HG03045 (cell line): ENCODE results near the gene ACP6.

Source experiments
- ATAC-seq: cut with Tn5 transposase; IDR thresholded peaks from one replicate; pipeline ENCODE4 v1.9.1; 2021; ENCODE audit warnings: mild to moderate bottlenecking, moderate library complexity; ENCODE audit not compliant: unreplicated experiment

The ACP6 gene

DNA sequence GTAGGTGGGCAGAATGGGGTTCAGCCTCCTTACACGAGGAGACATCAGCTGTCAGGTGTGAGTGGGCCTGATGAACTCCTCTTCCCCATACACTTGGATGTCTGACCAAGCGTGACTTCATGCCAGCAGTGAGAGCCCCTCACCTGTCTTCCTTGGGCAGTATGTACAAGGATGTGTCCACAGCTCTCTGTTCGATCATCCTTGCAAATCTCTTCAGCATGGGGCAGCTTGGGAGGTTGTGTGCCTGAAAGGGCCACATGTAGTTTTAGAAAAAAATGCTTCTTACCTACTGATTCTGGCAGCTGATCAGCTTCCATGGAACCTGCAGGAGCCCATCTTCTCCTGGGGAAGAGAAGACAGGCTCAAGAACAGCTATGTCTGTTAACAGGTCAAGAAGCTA is 18.0 kb downstream of the ACP6 start:
- no peak for ATAC-seq

DNA sequence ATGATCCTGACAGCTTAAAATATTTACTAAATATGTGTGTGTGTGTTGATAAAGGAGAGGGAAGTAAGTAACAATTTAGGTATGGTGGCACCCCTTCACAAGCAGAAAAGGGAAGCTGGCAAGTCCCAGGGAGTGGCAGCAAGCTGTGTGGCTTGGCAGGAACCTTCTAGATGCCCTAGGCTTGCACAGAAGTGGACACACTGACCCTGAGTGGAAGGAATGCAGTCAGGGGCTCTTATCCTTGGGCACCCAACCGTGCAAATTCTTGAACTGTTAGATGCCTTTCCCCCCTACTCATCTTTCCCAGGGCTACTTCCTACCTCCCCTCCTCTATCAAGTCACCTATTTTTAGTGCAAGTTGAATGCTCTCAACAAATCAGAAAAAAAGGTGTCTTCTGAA is 18.9 kb downstream of the ACP6 start:
- ATAC-seq: no peak

DNA sequence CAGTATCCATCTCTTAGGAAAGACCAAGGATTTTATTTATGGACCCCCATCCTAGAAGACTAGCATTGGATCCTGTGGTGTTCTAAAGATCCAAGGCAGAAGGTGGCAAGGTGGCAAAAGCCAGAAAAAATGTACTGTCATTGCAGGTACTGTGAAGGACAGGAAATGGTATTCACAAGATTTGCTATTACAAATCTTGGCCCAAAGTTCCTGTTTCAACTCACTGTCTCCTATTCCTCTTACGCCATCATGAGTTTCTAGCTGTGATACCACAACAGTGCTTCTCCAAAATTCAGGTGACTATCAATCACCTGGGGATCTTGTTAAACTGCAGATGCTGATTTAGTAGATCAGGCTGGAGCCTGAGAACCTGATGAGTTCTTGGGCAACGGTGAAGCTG is 21.4 kb downstream of the ACP6 start:
- ATAC-seq: no peak

DNA sequence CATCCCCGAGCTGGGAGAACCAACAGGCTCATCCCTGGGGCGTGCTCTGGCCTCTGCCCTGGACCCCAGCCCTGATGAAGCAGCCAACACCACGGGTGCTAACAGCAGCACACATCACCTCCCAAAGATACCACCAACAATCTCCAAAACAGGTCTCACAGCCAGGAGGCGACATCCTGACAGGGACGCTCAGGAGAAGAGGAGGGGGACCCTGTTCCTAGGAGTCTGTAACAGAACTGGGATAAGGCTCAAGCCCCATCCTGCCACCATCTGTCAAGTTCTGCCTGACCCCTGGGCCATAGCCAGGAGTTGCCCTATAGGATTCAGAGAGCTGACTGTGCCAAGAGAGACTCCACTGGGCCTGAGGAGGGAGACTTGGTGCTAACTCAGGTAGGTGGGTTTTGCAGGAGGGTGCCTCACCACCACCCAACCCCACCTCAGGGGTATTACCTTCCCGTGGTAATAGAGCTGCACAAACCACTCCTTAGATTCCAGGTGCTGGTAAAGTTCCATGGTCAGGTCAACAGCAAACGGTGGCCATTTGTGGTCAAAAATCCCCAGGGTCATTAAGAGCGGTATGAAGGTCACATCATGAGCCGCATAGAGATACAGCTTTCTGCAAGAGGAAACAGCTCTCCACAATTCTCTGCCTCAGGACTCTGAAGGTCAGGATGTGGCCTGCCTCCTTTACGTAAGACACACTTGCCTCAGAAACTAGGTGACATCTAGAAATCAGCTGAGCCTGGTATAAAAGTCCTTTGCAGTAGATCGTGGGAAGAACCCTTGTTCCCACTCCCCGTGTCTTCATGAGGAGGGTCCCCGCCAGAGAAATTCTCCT is 22.3 kb downstream of the ACP6 start:
- ATAC-seq: no peak

DNA sequence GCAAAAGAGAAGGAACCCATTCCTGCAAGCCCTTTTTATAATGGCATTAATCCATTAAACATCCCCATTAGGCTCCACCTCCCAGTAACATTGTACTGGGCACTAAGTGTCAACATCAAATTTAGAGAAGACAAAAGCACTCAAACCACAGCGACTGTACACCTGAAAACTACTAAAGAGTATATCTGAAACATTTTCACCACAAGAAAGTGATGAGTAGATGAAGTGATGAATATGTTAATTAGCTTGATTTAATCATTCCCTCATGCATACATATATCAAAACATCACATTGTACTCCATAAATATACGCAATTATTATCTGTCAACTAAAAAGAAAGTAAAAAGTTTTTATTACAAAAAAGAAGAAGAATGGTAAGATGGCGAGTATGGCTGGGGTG is 26.4 kb downstream of the ACP6 start:
- ATAC-seq: no peak

DNA sequence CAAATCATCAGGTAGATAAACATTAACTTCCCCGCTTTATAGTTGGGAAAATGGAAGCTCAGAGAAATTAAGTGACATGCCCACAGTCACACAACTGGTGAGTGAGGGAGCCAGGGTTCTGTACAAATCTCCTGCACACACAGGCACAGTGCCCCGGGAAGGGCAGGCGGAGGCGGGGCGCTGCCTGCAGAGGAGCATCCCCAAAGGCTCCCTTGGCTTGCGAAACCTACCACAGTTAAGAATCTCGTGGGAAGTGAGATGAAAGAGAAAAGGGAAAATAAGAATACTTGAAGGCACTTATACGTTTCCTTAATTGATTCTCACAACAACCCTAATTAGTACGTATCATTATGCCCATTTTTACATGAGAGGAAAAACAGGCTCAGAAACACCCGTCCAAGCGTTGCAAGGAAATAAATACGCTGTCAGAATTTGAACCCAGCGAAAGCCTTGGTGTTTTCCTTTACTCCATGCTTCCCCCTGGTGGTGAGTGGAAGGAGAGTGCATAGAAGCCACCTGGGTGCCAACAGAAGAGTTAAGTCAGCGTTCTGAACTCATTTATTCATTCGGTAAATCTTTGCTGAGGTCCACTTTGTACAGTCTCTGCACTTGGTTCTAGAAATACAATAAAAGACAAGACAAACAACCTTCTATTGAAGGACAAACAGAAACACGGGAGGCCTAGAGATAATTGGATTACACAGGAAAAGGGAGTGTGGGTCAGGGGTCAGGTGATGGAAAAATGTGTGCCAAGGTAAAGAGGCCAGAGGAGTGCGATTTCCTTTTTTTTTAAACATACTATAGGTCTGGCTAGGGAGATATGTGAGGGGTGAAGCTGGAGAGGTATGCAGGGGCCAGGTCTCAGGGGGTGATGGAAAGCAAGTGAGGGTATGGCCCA is 28.4 kb downstream of the ACP6 start:
- ATAC-seq: no peak

DNA sequence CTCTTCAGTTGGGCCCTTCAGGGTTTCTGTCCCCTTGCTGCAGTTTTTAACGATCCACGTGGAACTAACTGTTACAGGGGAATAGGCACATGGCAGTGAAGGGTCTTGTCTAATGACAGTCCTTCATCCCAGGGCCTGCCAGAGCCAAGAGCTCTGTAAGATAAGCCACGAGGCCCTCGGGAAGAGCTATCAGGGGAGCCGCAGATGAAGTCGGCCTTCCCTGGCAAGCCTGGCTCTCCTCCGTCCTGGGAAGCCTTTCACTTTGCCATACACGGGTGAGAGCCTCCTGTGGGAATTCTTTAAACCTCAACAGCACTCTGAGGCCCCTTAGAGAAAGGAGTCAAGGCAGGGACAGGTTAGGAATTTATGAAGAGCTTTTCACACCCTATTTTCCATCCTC is 29.0 kb downstream of the ACP6 start:
- ATAC-seq: no peak

DNA sequence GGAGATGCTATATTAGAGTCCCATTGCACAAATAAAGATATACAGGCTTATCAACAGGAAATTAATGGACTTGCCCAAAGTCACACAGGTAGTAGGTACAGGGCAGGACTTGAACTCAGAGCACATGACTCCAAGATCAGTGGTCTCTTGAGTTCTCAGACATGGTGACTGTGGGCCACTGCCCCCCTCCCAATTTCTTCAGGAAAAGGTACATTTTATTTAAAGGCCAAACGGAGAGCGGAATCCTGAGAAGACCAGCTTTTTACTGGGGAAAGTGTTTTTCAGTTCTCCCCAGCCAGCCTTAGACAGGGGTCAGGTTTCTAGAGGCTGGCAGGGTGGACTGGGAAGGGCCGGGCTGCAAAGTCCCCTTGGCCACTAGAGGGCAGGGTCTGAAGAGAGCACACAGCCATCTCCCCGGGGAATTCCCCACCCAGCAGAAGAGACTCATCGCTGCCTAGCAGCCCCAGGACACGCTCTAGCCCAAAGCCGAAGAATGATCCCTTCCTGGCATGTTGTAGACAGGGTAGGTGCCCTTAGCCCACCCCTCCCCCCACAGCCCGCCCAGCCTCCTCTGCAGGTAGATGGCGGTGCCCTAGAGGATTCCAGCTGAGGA is 29.7 kb downstream of the ACP6 start:
- peak; percentile 89 for ATAC-seq

DNA sequence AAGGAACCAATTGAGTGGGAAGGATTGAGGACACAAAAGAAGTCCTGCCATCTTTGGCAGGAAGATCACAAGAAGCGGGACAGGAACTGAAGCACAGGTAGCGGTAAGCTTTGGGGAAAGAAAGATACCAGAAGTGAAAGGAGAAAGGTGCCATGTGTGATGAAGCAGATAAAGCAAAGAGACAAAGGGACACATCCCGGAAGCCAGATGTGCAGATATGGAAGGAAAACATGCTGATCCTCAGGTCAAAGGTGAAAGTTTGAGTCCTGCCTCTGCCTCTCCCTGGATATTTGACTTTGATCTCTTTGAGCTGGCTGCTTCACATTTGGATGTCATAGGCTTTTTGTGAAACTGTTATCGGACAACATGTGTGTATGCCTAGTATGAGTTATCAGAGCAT is 34.0 kb downstream of the ACP6 start:
- ATAC-seq: no peak

DNA sequence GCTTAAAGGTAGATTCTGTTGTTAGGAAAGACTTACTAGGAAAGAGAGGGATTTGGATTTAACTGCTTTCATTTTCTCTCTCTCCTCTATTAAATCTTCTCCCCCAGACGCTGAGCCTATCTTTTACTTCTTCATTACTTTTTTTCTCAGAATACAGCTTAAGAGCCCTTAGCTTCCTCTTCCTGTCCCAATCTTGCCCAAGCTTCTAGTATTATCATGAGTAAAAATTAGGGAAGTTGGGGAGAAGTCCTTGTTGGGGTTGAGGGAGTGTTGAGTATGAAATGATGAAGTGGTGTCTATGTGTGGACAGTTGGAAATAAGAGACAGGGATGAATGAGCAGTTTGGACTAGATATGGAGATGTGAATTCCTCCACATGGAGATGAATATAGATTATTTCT is 35.0 kb downstream of the ACP6 start:
- ATAC-seq: no peak

DNA sequence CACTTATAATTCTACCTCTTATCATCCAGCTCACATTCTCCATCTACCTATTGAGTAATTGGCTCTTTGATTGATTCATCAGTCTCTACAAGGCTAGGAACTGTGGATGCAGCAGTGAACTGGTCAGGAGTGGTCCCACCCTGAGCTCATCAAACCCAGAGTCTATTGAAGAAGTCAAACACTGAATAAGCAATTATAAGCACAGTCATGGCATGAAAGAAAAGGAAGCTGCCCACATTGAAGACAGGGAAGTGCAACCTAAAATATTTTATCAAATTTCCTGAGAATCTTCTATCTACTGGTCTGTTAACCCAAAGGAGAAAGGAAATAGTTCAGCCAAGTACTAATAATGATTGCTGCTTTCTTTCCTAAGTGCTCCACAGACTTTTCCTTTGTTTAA is 35.7 kb downstream of the ACP6 start:
- no peak for ATAC-seq

DNA sequence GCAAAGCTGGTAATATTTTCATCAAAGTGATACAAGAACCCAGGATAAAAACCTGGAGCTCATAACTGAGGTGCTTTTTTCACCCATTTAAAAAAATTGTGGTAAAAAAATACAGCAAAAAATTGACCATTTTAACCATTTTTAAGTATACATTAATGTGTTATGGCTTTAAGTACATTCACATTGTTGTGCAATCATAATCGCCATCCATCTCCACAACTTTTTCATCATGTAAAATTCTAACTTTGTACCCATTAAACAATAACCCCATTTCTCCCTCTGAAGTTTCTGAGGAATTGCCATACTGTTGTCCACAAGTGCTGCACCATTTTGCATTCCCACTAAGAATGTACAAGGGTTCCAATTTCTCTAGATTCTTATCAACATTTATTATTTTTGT is 36.6 kb downstream of the ACP6 start:
- ATAC-seq: no peak

DNA sequence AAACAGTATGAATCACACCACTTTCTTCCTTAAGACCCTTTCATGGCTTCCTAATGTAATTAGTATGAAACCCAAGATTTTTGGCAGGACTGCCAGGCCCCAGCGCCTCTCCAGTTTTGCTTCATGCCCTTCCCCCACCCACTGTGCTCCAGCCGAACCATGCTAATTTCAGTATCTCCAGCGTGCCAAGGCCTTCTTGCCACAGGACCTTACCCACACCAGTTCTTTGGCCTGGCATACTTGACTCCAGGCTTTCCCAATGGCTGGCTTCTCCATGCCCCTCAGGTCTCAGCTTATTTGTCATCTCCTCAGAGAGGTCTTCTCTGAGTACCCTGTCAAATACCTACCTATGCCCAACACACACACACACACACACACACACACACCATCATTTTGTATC is 38.5 kb downstream of the ACP6 start:
- ATAC-seq: no peak

DNA sequence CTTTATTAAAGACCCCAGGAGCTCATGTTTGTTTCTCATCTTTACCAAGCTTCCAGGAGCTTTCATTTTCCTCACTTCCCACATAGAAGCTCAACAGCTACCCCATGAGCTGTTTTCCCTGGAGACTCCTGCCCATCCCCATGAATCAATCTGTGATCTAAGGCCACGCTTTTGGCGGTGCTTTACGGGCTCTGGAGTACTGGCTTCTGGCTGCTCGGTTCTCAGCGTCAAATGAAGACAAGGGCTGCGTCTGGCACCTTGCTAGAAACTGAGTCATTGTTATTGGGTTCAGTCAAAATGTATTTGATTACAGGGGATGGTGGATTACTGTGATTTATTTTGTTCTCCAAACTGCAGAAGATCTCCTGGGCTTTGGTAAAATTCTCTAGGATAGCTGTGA is 39.9 kb downstream of the ACP6 start:
- ATAC-seq: no peak

DNA sequence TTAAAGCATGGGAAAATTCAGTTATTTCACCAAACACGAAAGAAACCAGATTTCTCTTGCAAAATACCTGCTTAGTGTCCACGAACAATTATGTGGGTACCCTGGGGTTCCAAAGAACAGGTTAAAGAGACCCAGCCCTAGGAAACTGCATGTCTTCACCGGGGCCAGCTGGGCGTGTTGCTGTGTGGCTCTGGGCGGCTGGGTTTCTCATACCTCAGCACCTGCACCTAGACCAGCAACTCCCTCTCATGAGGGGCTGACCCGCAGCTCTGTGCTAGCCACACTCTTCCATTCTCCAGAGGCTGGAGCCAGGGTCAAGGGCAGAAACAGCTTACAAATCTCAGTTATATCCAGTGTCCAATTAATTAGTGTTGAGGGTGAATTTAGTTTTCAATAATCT is 40.3 kb downstream of the ACP6 start:
- no peak for ATAC-seq

DNA sequence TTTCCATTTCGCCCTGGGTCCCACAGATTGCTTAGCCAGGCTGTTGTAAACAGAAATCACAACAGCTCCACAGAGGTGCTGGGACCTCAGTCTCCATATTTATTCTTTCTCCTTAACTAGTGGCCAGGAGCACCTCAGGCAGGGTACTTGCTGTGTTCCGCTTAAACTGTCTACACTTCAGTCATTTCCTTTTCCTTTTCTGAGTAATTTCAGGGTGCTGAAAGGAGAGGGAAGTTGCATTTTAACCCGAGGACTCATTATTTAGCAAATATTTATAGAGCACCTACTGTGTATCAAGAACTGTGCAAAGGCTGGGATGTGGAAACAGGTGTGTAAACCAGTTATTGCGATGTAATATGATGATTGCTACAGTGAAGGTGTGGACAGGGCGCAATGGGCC is 41.9 kb downstream of the ACP6 start:
- no peak for ATAC-seq

DNA sequence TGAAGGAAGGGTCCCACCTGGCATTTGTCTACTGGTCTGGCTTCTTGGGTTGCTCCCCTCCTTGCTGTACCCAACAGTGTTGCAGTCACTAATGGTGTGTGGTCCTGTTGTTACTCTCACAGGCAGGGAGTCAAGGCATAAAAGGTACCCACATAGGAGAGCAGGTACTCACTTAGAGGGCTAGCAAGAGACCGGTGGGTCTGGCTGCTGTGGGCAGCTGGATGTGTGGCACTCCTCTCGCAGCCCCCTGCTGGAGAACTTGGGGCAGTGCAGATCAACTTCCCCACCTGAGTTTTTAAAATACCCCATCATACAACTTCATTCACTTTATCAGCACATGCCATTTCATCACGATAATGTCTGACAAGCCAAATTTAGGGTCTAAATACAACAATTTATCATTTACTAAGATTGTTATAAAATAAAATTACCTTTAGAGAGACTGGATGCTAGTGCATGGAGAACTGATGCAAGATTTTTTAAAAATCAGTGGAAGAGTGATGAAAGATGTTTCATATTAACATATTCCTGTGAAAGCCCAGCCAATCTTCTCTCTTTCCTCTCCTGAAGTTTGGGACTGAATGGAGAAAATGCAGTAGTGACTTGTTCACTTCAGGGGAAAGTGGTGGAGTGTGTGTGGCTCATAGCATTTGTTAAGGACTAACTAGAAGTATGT is 42.8 kb downstream of the ACP6 start:
- no peak for ATAC-seq

DNA sequence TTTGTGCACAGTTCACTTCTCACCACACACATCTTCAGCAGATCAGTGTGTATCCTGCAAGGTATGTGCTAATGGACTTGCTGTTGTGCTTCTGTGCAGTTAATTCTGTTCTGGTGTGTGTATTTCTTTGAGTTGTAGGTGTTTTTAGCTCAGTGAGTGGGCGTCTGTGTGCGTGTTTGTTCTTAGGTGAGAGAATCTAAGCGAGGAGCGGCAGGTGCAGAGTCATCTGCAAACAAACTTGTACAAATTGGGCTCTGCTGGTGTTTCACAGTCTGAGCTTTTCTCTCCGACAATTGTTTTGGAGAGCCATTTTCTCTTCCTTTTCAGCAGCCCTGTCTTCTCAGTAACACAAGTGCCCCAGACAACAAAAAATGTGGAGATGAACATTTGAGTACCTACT is 43.6 kb downstream of the ACP6 start:
- no peak for ATAC-seq

DNA sequence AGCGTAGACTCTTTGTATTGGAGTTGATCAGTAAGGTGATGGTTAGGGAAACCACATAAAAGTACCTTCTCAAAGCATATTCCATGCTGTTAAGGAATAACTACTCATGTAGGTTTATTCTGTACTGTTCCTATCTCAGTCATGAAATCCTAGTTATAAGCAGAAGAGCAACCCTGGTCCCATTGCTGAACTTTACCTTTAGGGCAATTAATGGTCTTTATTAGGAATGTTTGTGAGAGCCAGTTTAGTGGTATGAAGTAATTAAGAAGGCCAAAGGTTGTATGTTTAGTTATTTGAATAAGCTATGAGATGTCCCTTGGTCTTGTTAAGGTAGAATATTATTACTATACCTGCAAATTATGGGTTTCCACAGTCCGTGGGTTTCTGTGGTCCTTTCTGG is 44.0 kb downstream of the ACP6 start:
- ATAC-seq: no peak

DNA sequence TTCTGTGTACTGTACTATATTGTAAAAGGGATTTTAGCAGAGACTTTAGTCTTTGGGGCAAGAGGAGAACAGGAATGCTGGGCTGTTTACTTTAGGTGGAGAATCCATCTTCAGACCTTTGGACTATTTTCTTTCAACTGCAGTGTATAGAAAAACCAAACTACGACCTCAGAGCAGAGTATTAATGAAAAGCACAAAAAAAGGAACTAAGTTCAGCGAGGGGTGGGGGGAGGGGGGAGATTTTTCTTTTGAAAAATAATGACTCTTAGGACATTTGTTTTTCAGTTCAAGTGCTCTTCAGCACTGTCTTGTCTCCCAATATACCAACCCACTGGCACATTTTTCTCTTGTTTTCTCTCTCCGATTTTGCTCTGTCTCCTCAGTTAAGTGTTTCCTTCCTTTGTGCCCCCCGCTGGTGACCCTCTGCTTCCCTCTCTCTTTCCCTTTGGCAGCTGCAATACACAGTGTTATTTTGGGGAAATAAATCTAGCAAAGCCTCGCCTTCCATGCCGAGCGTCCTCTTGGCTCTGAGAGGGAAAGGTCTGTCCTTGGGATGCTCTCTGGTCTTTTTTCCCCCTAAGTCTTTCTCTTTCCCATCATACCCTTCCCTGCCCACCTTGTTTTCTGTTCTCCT is 44.8 kb downstream of the ACP6 start:
- no peak for ATAC-seq

DNA sequence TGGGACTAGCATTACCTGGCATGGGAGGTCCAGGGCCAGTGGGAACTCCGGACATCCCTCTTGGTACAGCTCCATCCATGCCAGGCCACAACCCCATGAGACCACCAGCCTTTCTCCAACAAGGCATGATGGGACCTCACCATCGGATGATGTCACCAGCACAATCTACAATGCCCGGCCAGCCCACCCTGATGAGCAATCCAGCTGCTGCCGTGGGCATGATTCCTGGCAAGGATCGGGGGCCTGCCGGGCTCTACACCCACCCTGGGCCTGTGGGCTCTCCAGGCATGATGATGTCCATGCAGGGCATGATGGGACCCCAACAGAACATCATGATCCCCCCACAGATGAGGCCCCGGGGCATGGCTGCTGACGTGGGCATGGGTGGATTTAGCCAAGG is 45.8 kb downstream of the ACP6 start:
- no peak for ATAC-seq
